Stimulated activated naive CD8-positive, alpha-beta T cell treated with anti-CD3 and anti-CD28 coated beads, Interleukin-15, amount 100 ng/mL, for 72 hours (primary cell): Measurements from ENCODE around the gene SWI5.
A peak's percentile ranks its signal among the peaks of the same experiment; 100 is the strongest.
"Not testable (repeated sequence)": the region's sequence is repeated elsewhere in the genome, so short reads cannot be mapped to it uniquely, and the experiment has no call there.

Experiments
- ATAC-seq: fragments of 150-1000 bp; cut with Tn5 transposase; 2 replicates; pipeline ENCODE4 v1.10.0; 2021; ENCODE audit warnings: mild to moderate bottlenecking, moderate library complexity
- DNase-seq, 2 donors: peaks; one replicate each; pipeline ENCODE4 v3.0.0; 2021 to 2022
- H3K27ac Mint-ChIP-seq, 2 donors: one replicate each; pipeline ENCODE4 v1.8.0; 2022; ENCODE audit warnings: mild to moderate bottlenecking in 2 of 2, mixed read lengths in 2 of 2, moderate library complexity in 2 of 2
- H3K27me3 Mint-ChIP-seq: one replicate; pipeline ENCODE4 v1.8.0; 2022; ENCODE audit warnings: mixed read lengths
- H3K4me1 Mint-ChIP-seq: one replicate; pipeline ENCODE4 v1.8.0; 2022; ENCODE audit warnings: mild to moderate bottlenecking, mixed read lengths
- H3K4me3 Mint-ChIP-seq, 2 donors: one replicate each; pipeline ENCODE4 v1.8.0; 2022; ENCODE audit warnings: mild to moderate bottlenecking in 2 of 2, mixed read lengths in 2 of 2, moderate library complexity in 1 of 2
- H3K9me3 Mint-ChIP-seq, 2 donors: one replicate each; pipeline ENCODE4 v1.8.0; 2022; ENCODE audit warnings: mixed read lengths in 2 of 2

SWI5 gene

DNA sequence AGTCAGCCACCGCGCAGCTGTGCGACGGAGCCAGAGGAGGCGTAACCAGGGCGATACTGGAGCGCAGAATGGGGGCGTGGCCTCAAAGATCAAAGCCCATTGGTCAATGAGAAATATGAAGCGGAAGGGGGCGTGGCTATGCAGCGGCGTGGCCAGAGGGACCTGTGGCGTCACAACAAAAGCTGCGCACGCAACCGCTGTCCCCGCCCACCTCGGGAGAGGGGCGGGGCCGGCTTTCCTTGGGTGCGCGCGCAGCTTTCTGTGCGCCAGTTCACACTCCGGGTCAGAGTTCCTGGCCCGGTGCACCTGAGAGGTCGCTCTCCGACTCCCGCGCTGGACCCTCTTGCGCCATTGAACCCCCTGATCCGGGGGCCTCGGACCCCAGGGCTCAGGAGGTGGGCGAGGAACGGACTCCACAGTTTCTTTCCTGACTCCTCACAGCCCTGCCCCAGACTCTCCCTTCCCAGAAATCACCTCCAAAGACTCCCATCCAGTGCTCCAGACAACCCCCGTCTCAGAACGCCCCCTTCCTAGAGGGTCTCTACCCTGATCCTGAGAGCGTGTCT, at the start of gene SWI5:
SWI5 (plus strand) TSS at position 269 of the 566 bp plus-strand sequence.
- Mint-ChIP-seq H3K27ac (peak within 1 kb of the TSS; percentile 93 to 100), H3K27me3 (no peaks in the 10 kb centered on the region), H3K4me1 (peaks cover 54% of the 10 kb centered on the region), H3K9me3 (no peaks in the 10 kb centered on the region), H3K4me3 (peak within 1 kb of the TSS; percentile 83 to 95)
- peak; percentile 100 for DNase-seq
- peak; percentile 98 for ATAC-seq

DNA sequence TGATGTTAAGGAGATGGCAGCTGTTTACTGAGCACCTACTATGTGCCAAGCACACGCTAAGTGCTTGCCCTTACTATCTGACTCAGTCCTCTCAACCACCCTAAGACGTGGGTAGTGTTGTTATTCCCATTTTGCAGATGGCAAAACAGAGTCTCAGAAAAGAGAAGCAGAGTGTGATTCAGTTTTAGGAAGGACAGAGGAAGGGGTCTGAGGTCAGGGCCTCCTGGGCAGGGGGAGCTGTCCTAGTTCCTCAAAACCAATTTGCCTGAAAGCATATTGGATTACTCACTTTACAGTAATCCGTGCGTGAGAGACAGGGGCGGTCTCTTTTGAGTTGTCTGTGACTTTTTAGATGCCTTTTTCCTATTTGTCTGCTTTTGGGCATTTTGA, 49.7 kb upstream of the SWI5 start:
- ATAC-seq (no peak), DNase-seq (no peak)
- Mint-ChIP-seq H3K9me3 (no peaks in the 10 kb centered on the region), H3K27ac (no peak overlapping the region), H3K27me3 (no peaks in the 10 kb centered on the region), H3K4me3 (no peak overlapping the region), H3K4me1 (no peaks in the 10 kb centered on the region)

DNA sequence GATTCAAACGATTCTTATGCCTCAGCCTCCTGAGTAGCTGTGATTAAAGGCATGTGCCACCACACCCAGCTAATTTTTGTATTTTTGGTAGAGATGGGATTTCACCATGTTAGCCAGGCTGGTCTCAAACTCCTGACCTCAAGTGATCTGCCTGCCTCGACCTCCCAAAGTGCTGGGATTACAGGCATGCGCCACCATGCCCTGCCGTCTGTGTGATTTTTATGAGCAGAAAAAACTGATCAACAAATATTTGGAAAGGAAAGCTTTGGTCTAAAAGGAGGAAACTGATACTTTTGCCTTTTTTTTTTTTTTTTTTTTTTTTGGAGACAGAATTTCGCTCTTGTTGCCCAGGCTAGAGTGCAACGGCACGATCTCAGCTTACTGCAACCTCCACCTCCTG, 45.2 kb upstream of the SWI5 start:
- not testable (repeated sequence) for DNase-seq, ATAC-seq, H3K9me3 Mint-ChIP-seq, H3K27ac Mint-ChIP-seq, H3K4me1 Mint-ChIP-seq, H3K4me3 Mint-ChIP-seq, H3K27me3 Mint-ChIP-seq

DNA sequence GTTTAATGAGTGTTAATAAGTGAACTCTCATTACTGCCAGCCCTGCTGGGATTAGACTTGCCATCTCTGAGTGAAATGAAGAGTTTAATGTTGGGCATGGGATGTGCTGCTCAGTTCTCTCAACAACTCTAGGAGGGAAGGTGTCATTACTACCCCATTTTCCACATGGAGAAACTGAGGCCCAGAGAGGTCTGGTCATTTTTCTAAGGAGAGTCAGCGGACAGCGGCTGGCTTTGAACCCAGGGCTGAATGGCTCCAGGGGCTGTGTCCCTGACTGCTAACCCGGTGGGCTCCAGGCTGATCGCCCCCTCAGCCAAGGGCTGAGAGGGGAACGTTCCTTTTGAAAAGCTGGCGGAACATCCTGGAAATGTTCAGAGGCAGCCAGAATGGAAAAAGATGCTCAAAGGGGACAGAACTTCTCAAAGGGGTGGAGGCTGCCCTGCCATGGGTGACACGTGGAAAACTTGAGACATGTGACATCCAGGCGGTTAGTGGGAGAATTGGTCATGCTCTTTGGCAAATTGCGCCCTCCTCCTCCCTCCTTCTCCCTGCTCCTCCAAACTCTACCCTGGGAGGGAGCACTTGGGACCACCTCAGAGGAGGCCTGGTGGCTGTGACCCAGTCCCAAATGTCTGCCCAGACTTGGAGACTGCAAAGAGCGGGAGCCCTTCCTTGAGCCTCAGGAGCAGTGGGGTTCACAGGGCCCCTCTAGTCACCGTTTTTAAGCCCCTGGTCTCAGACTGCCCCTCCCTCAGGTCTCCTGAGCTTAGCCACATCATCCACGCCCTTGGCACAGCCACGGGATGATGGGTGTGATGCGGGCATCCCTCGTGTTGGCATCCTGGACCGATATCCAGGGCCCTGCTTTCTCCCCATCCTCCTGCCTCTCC, 44.2 kb upstream of the SWI5 start:
- Mint-ChIP-seq H3K4me1 (no peaks in the 10 kb centered on the region), H3K27ac (peak overlapping the region in 1 of 2 donors; percentile 29), H3K27me3 (no peaks in the 10 kb centered on the region), H3K4me3 (no peak overlapping the region), H3K9me3 (no peaks in the 10 kb centered on the region)
- no peak for ATAC-seq
- DNase-seq: no peak

DNA sequence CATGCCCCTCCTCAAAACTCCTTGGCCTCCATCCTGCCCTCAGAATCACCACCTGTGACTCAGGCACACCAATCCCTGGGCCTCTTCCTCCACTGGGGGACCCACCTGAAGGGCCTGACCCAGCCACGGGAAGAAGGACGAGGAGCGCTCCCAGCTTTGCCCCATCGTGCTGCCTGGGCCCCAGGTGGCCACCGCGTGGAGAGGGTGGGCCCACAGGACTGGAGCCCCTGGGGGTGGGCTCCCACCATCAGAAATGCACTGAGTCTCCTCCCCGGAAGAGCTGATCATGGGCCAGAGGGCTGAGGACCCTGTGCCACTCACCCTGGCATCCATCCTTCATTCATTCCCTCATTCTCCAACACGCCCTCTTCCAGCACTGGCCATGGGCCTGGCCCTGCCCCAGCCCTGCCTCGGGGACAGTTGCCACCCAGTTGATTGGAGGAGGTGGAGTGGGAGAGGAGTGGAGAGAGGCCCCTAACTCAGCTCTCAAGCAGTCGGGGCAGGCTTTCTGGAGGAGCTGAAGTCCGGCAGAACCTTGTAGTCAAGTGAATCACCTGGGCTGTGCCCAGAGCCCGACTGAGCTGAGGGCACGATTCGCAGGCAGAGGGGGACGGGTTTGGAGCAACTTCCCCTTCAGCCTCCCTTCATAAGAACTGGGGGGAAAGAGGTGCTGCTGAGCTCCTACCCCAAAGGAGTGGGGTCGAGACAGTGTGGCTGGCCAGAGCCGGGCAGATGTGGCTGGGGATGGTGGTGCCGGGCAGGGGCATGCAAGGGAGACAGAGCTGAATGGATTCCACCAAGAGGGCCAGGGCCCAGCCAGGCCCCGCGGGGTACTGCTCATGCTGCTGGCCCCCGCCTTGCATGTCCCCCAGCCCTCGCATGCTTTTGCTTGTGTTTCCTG, 43.3 kb upstream of the SWI5 start:
- H3K4me3 Mint-ChIP-seq: no peak overlapping the region
- no peak for DNase-seq
- ATAC-seq: peak; percentile 23
- peak overlapping the region in 1 of 2 donors; percentile 29 for H3K27ac Mint-ChIP-seq
- no peaks in the 10 kb centered on the region for H3K9me3 Mint-ChIP-seq
- H3K4me1 Mint-ChIP-seq: no peaks in the 10 kb centered on the region
- H3K27me3 Mint-ChIP-seq: no peaks in the 10 kb centered on the region

DNA sequence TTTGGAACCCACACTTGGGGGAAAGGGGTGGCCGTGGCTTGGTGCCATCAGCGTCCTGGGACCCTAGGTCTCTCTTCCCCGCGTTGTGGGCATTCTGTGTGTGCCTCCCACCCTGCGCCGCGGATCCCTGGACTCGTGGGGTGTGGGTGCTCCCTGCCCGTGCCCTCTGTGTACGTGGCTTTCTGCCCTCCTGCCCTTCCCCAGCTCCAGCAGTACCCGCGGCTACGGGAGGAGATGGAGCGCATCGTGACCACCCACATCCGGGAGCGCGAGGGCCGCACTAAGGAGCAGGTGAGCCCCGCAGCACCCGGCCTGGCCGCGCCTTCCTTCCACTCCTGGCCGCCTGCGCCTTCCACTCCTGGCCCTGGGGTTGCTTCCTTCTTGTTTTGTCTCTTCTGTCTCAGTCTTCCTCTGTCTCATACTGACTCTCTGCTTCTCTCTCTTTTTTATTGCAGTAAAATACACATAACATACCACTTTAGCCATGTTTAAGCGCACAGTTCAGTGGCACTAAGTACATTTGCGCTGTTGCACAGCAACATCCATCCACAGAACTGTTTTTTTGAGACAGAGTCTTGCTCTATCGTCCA, 42.2 kb upstream of the SWI5 start:
- Mint-ChIP-seq H3K9me3 (no peaks in the 10 kb centered on the region), H3K4me1 (no peaks in the 10 kb centered on the region), H3K27ac (no peak overlapping the region), H3K27me3 (no peaks in the 10 kb centered on the region), H3K4me3 (no peak overlapping the region)
- ATAC-seq (no peak), DNase-seq (no peak)

DNA sequence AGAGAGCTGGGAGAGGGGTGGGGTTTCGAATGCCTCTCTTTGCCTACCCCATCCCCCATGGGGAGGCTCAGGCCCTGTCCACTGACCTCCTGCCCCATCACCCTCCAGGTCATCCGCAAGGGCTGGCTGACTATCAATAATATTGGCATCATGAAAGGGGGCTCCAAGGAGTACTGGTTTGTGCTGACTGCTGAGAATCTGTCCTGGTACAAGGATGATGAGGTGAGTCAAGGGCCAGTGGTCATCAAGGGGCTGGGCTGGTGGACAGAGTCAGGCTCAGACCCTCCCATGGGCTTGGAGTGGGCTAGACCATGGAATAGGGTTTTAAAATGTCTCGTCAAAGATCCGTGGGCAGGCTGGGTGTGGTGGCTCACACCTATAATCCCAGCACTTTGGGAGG, 34.0 kb upstream of the SWI5 start:
- DNase-seq: no peak
- H3K9me3 Mint-ChIP-seq: no peaks in the 10 kb centered on the region
- peaks cover 46% of the 10 kb centered on the region for H3K27me3 Mint-ChIP-seq
- H3K4me1 Mint-ChIP-seq: peaks cover 26% of the 10 kb centered on the region
- no peak for ATAC-seq
- no peak overlapping the region for H3K27ac Mint-ChIP-seq
- no peak overlapping the region for H3K4me3 Mint-ChIP-seq

DNA sequence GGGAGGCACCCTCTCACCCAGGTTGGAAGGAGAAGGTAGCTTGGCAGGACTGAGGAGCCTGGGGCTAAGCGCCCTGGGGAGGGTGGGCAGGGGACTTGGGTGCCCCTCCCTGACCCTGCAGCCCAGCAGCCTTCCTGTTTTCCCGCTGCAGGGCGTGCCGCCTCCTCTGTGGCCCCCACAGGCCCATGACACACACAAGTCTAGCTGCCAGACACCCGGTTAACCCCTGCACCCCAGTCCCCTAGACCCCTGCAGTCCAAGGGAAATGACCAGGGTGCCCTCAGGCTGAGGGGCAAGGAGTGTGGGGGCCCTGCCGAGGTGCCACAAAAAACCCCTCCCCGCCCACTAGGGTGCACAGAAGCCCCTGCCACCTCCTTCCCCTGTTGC, 33.3 kb upstream of the SWI5 start:
- ATAC-seq: no peak
- peaks cover 26% of the 10 kb centered on the region for H3K4me1 Mint-ChIP-seq
- H3K27ac Mint-ChIP-seq: no peak overlapping the region

DNA sequence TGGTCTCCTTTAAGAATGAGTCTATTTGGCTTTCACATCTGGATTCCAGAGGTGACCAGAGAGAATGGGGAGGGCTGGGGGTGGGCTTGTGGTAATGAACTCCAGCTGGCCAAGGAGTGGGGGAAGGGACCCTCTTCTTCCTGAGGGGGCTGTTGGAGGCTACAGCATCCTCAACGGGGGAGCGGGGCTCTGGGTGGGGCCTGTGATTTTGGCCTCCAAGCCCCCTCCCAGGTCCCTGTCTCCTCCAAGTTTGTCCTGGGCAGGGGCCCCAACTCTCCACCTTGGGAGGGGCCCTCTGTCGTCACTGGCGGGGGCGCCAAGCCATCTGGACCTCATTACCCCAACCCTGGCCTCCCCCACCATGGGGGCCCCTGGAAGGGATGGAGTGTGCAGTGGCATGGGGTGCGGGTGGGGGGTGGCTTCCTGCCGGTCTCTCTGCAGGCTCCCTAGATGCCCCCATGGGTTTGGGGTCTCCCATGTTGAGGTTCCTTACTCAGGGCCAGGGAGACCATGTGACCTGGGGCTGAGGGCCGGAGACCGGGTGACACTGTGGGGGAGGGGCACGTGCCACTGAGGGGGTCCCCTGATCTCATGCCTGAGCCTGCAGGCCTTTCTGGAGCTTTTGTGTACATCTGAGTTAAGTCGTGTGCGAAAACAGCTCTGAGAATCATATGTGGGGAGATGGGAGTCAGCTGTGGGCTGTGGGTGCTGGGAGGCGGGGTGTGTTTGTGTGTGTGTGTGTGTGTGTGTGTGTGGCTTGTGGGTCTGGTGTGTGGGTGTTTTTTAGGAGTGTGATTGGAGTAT, 32.7 kb upstream of the SWI5 start:
- Mint-ChIP-seq H3K4me3 (no peak overlapping the region), H3K9me3 (no peaks in the 10 kb centered on the region), H3K4me1 (peaks cover 26% of the 10 kb centered on the region), H3K27ac (no peak overlapping the region), H3K27me3 (peaks cover 46% of the 10 kb centered on the region)
- ATAC-seq: peak; percentile 31
- DNase-seq: no peak

More for the DNA sequence above, 33.3 kb upstream of the SWI5 start:
- DNase-seq: no peak
- H3K9me3 Mint-ChIP-seq: no peaks in the 10 kb centered on the region
- H3K27me3 Mint-ChIP-seq: peaks cover 46% of the 10 kb centered on the region
- no peak overlapping the region for H3K4me3 Mint-ChIP-seq

DNA sequence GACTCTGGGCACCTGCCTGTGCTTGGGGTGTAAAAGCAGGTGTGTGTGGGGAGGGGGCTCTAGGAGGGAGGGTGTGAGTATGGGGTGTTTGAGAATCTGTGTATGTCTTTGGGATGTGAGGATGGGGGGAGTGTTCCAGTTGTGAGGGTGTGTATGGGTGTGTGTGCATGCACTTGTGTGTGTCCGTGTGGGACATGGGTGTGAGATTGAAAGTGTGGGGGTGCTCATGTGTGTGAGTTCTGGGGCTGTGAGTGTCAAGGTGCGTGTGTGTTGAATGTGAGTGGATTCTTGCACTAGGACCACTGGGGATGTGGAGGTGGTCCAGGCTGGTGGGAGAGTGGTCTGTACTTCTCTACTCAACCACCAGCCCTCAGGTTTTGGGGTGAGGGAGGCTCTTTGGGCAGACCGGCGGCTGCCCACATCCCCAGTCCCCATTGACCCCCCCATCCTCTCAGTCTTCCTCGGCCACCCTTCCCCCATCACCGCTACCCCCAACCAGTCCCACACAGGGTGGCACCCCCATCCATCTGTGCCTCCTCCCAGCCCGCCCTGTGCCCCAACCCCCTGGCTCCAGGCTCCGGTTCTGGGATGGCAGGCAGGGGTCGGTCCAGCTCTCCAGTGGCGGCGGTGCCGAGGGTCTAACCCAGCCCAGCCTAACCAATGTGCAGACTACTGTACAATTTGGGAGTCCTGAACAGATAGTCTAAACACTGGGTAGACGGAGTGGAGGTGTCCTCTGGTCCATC, 31.8 kb upstream of the SWI5 start:
- Mint-ChIP-seq H3K27me3 (peaks cover 46% of the 10 kb centered on the region), H3K9me3 (no peaks in the 10 kb centered on the region), H3K4me1 (peaks cover 28% of the 10 kb centered on the region), H3K27ac (no peak overlapping the region), H3K4me3 (no peak overlapping the region)
- no peak for ATAC-seq
- DNase-seq: no peak

DNA sequence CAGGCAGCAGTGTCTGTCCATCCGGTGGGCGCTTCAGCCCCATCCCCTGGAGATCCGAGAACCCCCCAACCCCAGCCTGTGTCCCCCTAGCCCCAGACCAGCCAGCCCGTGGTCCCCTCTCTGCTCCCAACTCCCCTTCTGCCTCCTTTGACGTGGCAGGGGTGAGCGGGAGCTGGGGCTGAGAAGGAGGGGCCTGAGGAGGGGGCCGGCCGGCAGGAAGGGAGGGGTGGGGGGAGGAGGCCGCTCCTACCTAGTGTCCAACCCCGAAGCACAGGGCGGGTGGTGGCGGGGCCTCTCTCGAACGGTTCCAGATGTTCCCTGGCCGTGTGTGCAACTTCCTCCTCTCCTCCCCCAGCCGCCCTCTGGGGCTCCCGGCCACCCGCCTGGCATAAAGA, 31.2 kb upstream of the SWI5 start:
- H3K4me3 Mint-ChIP-seq: no peak overlapping the region
- DNase-seq (no peak), ATAC-seq (no peak)
- H3K27ac Mint-ChIP-seq: no peak overlapping the region
- peaks cover 46% of the 10 kb centered on the region for H3K27me3 Mint-ChIP-seq
- H3K4me1 Mint-ChIP-seq: peaks cover 33% of the 10 kb centered on the region
- no peaks in the 10 kb centered on the region for H3K9me3 Mint-ChIP-seq

DNA sequence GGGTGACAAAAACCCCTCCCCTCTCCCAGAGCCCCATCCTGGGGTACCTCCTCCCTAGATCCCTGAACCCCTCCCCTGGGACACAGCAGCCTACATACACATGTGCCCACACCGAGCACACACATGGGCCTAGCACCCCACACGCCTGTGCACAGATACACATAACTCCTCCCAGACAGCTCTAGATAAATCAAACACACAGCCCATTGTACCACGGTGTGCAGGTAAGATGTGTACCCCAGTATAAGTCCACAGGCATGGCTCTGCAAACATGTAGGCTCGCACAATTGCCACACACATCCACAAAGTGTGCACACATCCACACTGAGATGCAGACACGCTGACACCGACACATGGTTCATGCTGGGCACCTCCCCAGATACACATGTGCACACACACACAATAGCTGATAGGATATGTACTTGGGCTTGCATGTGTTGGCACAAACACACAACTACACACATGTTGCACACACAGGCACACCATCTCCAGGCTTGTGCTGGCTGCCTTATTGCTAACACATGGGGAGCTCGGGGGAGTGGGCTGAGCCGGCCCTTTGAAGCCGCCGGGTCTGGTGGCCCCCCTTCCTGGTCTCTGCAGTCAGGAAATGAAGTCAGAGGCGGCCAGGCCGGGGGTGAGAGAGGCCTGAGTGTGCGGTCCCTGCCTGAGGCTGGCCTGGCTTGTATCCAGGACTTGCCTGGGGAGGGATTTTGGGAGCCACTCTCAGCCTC, 30.5 kb upstream of the SWI5 start:
- ATAC-seq (no peak), DNase-seq (no peak)
- Mint-ChIP-seq H3K27me3 (peaks cover 43% of the 10 kb centered on the region), H3K4me1 (peaks cover 35% of the 10 kb centered on the region), H3K27ac (no peak overlapping the region), H3K4me3 (no peak overlapping the region), H3K9me3 (no peaks in the 10 kb centered on the region)

DNA sequence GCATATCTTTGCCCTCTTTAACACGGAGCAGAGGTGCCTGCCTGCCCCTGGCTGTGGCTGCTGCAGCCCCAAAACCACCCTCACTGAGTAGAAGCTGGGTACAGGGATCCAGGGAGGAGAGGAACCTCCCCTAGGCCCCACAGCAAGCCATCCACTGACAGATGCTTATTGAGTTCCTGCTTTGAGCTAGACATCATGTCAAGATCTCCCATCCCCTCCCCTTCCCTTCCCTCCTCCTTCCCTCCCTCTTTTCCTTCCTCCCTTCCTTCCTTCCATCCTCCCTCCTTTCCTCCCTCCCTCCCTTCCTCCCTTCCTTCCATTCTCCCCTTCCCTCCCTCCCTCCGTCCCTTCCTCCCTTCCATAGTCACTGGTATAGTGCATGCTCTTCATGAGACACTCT, 29.6 kb upstream of the SWI5 start:
- ATAC-seq (no peak), DNase-seq (no peak)
- H3K27me3 Mint-ChIP-seq: peaks cover 44% of the 10 kb centered on the region

More for the DNA sequence above, 29.6 kb upstream of the SWI5 start:
- no peak overlapping the region for H3K27ac Mint-ChIP-seq
- no peaks in the 10 kb centered on the region for H3K9me3 Mint-ChIP-seq
- peaks cover 42% of the 10 kb centered on the region for H3K4me1 Mint-ChIP-seq
- no peak overlapping the region for H3K4me3 Mint-ChIP-seq
